C1 segment of cervical spinal cord (tissue), 14 donors: ENCODE data around the gene EEF1A2.
A peak's percentile ranks its signal among the peaks of the same experiment; 100 is the strongest.
"Not testable (repeated sequence)": the region's sequence is repeated elsewhere in the genome, so short reads cannot be mapped to it uniquely, and the experiment has no call there.

Experiments used
- DNase-seq, 14 donors: peaks; one replicate each; lab custom pipeline; 2025; lab: John Stamatoyannopoulos, UW

Gene EEF1A2

DNA sequence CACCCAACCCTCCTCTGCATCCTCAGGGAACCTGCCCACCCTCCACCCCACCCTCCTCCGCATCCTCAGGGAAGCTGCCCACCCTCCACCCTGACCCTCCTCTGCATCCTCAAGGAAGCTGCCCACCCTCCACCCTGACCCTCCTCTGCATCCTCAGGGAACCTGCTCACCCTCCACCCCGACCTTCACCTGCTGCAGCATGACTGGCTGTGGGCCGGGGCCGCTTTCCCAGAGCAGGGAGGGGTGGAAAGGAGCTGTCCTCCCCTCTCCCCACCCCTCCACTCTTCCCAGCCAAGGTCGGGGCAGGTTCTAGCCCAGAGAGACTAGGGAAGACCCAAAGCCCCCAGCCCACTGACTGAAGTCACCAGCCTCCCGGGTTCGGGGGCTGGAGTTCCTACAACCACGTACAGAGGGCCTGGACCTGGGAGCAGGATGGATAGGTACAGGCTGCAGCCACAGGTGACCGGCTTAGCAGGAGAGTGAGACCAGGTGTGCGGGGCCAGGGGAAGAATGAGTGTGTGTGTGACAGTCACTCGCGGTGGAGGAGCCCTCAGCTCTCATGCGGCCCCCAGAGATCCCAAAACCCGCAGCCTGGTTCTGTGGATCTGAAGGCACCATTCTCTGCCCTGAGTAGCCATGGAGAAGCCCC is 11.6 kb downstream of the EEF1A2 start:
- no peak for DNase-seq

GRCh38 chr20:63486300-63486855 is 12.5 kb downstream of the EEF1A2 start:
- DNase-seq: no peak

GRCh38 chr20:63484651-63485403 is 14.1 kb downstream of the EEF1A2 start:
- DNase-seq: no peak

DNA sequence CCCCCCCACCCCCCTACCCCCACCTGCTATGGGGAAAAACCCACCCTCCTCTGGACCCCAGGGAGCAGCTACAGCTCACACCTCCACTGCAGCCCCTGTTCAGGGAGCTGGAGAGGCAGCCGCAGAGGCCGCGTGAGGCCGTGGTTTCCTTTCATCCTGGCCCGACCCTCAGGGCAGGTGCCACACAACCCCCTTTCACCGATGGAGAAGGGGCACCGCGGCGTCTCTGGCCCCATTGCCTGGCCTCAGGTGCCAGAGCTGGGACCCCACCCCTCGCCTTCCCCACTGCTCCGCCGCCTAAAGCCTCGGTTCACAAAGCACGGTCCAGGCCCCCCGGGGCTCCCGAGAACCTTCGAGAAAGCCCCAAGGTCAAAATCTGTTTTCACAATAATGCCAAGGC is 14.6 kb downstream of the EEF1A2 start:
- DNase-seq: no peak

DNA sequence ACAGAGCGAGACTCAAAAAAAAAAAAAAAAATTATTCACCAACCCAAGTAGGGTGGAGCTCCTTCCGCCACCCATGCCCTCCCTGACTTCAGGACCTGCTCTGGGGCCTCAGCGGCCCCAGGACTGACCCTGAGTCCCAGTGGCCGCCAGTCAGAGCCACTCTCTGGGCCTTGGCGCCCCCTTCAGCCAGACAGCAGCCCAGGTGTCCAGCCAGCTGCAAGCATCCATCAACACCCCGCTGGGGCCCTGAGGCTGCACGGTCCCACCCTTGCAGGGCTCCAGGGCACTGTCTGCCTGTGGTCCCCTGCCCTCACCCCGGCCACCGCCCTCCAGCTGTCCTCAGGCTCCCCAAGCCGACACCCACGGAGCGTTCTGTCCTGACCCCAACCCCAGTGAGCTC is 15.0 kb downstream of the EEF1A2 start:
- DNase-seq: no peak

DNA sequence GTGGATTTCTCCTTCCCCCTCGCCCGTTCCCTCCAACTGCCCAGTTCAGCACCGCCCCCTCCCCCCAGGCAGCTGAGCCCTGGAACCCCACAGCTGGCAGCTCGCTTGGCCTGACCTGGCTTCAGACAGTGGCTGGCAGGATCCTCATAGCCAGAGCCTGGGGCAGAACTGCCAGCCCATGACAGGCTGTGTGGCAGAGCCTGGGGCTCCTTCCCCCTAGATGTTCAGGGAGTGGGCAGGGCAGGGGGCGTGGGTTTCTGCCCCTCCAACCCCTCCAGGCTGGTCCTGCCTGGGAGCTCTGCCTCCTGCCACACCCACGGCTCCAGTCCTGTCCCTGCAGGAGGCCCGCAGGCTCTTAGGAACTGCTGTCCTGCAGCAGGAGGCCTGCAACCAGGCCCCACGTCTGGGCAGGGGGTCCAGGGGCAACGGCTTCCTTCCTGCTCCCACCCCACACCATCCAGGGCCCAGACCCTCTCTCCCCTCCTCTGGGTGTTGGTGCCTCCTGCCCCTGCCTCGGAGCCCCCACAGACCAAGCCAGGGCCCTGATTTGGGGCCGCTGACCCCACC is 16.8 kb downstream of the EEF1A2 start:
- DNase-seq: no peak

GRCh38 chr20:63481503-63481902 is 17.4 kb downstream of the EEF1A2 start:
- DNase-seq: no peak

DNA sequence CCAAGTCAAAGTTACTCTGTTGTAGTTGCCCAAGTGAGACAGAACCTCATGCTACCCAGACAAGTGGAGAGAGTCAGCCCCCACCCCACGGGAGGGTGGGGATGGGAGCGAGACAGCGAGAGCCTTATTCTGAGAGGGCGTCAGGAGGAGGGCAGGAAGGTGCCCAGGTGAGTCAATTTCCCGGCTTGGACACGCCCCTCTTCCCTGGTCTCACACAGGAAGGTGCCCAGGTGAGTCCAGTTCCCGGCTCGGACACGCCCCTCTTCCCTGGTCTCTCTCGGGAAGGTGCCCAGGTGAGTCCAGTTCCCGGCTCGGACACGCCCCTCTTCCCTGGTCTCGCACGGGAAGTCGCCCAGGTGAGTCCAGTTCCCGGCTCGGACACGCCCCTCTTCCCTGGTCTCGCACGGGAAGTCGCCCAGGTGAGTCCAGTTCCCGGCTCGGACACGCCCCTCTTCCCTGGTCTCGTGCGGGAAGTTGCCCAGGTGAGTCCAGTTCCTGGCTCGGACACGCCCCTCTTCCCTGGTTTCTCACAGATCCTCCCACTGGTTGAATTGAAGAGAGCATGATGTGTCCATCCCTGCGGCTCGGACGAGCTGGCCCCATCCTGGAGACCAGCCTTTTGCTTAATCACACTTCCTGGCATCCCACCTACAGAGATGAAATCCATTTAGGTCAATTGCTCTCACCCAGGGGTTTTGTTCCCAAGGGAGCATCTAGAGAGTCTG is 19.0 kb downstream of the EEF1A2 start:
- not testable (repeated sequence) for DNase-seq

- no peak for DNase-seq
These were observed 20.3 kb downstream of the EEF1A2 start for GRCh38 chr20:63478346-63479302.

DNA sequence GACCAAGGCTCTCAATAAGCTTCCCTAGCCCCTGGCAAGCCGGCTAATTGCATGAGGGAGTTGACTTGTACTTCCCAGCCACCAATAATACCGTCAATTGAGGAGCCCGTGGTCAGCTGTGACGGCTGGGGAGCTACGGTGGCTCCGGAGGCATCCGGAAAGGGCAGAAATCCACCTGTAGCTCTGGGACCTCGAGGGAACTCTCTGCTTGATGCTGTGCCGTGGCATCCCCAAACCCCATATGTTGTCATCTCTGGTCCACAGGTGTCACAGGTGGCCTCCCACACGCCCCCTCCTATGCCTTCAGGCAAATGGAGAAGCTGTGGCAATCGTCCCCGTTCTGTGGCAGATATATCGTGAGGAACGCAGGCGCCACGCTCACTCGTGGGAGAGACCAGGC is 20.9 kb downstream of the EEF1A2 start:
- DNase-seq: no peak

GRCh38 chr20:63477061-63477616 is 21.7 kb downstream of the EEF1A2 start:
- no peak for DNase-seq

GRCh38 chr20:63475209-63475608 is 23.7 kb downstream of the EEF1A2 start:
- no peak for DNase-seq

DNA sequence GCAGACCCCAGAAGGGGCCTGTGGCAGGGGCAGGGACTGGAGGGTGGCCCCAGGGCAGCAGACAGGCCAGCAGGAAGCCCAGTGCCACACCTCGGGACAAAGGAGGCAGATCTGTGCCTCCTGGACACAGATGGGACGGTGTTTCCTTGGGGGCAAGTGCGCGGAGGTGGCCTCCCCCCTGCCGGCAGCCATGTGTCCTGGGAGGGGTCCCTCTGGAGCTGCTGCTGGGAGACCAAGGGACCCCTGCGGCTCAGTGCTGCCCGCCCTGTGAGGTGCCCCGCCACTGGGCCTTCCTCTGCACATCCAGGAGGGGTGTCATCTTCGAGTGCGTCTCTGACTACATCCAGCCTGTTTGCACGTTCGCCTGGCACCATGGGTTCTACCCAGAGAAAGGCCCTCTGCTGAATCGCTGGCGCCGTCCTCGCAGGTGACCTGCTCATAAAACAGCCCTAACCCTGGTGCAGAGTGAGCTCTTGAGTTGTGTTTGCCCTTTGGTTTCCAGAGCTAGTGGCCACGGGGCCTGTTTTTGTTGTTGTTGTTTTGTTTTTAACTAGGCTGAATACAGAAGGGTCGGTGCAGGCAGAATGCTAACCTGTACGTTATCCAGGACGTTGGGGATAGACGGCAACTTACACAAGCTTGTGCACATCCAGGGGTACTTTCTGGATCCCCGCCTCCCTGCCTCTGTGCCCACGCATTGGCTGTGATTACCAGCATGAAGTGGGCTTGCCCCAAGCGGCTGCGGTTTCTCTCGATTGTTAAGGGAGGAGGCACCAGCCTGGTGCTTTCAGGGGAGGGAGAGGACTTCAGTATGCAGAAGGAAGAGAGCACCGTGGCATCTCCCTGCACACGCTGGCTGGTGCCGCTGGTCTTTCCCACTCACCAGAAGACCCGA is 25.1 kb downstream of the EEF1A2 start:
- DNase-seq: no peak

DNA sequence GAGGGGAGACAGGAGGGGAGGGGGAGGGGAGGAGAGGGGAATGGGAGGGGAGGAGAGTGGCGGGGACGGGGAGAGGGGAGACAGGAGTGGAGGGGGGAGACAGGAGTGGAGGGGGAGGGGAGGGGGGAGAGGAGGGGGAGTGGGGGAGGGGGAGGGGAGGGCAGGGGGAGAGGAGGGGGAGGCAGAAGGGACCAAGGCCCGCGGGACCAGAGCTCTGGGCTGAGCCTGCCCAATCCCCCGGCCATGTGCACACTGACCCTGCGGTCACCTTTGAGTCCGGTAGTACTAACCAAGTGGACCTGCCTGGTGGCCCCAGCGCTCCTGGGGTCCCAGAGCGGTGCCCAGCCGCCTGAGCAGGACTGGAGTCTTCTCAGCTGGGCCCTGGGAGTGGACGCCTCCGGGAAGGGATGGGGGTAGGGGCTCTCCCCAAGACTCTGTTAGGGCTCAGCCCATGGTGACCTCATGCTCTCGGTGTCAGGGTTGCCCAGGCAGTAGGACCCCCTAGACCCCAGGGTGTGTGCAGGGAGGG is 26.0 kb downstream of the EEF1A2 start:
- DNase-seq: no peak

- DNase-seq: peak in 1 of 14 donors; percentile 54
These were observed 26.7 kb downstream of the EEF1A2 start, which contains the start of gene KCNQ2 for GRCh38 chr20:63471981-63472831. KCNQ2 (minus strand) TSS chr20:63472655; CDS start chr20:63472463, 192 bp downstream.

DNA sequence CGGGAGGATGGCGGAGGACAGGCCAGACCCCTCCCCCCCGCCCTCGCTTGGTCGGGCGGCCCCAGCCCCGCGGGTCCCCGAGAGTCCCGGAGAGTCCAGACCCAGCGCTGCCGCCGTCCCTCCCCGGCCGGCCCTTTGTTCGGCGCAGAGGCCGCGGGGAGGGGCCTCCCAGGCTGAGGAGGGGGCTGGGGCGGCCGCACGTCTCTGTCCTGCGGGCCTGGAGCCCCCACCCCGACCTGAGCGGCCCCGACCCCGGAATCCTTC is 27.2 kb downstream of the EEF1A2 start:
- DNase-seq: no peak

- peak in 2 of 14 donors; percentile 22 to 51 for DNase-seq
These were observed 27.7 kb downstream of the EEF1A2 start for GRCh38 chr20:63471002-63471716.

DNA sequence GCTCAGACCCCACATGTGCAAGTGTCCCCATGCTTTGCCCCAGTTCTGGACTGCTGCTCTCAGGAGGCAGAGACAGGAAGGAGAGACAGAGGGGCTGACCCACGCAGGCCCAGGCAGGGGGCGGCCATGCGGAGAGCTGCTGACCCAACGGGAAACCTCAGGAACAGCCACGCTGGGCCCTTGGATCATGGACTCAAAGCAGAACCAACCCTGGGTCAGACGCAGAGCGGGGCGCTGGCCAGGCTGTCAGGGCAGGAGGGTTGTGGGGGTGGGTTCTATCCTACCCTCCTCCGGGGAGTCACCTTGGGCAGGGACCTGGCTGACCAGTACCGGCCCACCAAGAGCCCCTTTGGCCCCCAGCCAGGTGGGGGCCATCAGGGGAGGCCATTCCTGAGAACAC is 28.5 kb downstream of the EEF1A2 start:
- no peak for DNase-seq
